Stimulated activated CD4-positive, alpha-beta T cell treated with anti-CD3 and anti-CD28 coated beads, Interleukin-4, amount 100 ng/mL, for 24 hours (primary cell): ENCODE results near the gene ZSCAN23.
"Not testable (repeated sequence)": the region's sequence is repeated elsewhere in the genome, so short reads cannot be mapped to it uniquely, and the experiment has no call there.

Experiments
- DNase-seq: peaks from one replicate; pipeline ENCODE4 v3.0.0-alpha.2; 2020

ZSCAN23 gene

GRCh38 chr6:28443112-28443773 lies at the start of gene ZSCAN23:
Gene ZSCAN23 (minus strand): TSS chr6:28443491. CDS start chr6:28436266, 7,225 bp downstream.
- peak; percentile 84 for DNase-seq

GRCh38 chr6:28491984-28492317 lies 48.7 kb upstream of the ZSCAN23 start:
- DNase-seq: no peak

- no peak for DNase-seq
Observed at GRCh38 chr6:28490205-28490890, 47.1 kb upstream of the ZSCAN23 start.

GRCh38 chr6:28489366-28490204 lies 46.3 kb upstream of the ZSCAN23 start:
- DNase-seq: peak; percentile 22

- peak; percentile 38 for DNase-seq
Observed at GRCh38 chr6:28488916-28489365, 45.6 kb upstream of the ZSCAN23 start.

- DNase-seq: no peak
Observed at GRCh38 chr6:28486988-28487742, 43.9 kb upstream of the ZSCAN23 start.

- no peak for DNase-seq
Observed at GRCh38 chr6:28486533-28486932, 43.2 kb upstream of the ZSCAN23 start.

- DNase-seq: no peak
Observed at GRCh38 chr6:28485482-28485881, 42.2 kb upstream of the ZSCAN23 start.

- no peak for DNase-seq
Observed at GRCh38 chr6:28480253-28480932, 37.1 kb upstream of the ZSCAN23 start.

- no peak for DNase-seq
Observed at GRCh38 chr6:28478518-28478917, 35.2 kb upstream of the ZSCAN23 start.

- DNase-seq: peak; percentile 19
Observed at GRCh38 chr6:28474441-28475219, 31.3 kb upstream of the ZSCAN23 start.

- not testable (repeated sequence) for DNase-seq
Observed at GRCh38 chr6:28469153-28469745, 26.0 kb upstream of the ZSCAN23 start.

GRCh38 chr6:28468056-28468455 lies 24.8 kb upstream of the ZSCAN23 start:
- DNase-seq: no peak

- no peak for DNase-seq
Observed at GRCh38 chr6:28462401-28462800, 19.1 kb upstream of the ZSCAN23 start.

GRCh38 chr6:28458568-28458967 lies 15.3 kb upstream of the ZSCAN23 start:
- no peak for DNase-seq

GRCh38 chr6:28449056-28449455 lies 5.8 kb upstream of the ZSCAN23 start:
- no peak for DNase-seq

GRCh38 chr6:28447512-28447906 lies 4.2 kb upstream of the ZSCAN23 start:
- DNase-seq: not testable (repeated sequence)

GRCh38 chr6:28446818-28447511 lies 3.7 kb upstream of the ZSCAN23 start:
- DNase-seq: no peak

GRCh38 chr6:28444759-28445158 lies 1.5 kb upstream of the ZSCAN23 start:
- not testable (repeated sequence) for DNase-seq

- no peak for DNase-seq
Observed at GRCh38 chr6:28442586-28442985, 705 bp downstream of the ZSCAN23 start.
